ENCODE data around the gene ZAP70.
"Not testable (repeated sequence)": the region's sequence is repeated elsewhere in the genome, so short reads cannot be mapped to it uniquely, and the experiment has no call there.

Gene ZAP70

DNA sequence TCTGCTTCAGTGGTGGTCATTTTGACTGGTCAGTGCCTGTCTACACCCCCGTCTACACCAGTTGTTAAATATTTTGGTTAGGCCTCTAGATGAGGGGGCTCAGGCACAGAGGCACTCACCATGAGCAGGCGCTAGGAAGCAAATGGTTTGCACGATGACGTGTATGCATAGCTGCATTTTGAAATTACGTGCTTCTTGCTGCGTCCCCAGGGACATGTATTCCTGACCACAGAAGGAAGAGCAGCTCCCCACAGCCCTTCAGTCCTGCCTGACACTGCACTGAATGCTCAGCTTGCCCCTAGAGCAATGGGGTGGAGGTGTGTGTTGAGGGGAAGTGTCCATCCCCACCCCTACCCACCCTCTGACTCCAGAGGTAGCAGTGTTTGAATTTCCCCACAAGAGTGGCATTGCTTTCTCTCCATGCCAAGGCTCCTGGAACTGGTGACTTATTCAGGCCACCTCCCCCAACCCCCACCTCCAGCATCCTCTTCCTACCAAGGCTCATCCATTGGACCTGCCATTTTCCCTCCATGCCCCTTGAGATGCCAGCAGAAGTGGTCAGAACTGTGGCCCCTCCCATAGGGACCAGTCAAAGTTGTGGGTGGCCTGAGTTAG lies 11.4 kb upstream of the ZAP70 start:
- no peaks in the 10 kb centered on the region for H3K27me3 ChIP-seq (ENCODE audit: control insufficient read depth, insufficient read depth, low read length)
- no peaks in the 10 kb centered on the region for H3K4me1 ChIP-seq (ENCODE audit: control insufficient read depth, insufficient read depth, low read length)
- H3K9me3 ChIP-seq (ENCODE audit: control insufficient read depth, low read length): no peaks in the 10 kb centered on the region
- no peak overlapping the region for H3K9ac ChIP-seq (ENCODE audit: low read length)
- no peaks in the 10 kb centered on the region for H3K36me3 ChIP-seq (ENCODE audit: control insufficient read depth, insufficient read depth, low read length)
- H3K4me3 ChIP-seq (ENCODE audit: low read length): no peak overlapping the region

DNA sequence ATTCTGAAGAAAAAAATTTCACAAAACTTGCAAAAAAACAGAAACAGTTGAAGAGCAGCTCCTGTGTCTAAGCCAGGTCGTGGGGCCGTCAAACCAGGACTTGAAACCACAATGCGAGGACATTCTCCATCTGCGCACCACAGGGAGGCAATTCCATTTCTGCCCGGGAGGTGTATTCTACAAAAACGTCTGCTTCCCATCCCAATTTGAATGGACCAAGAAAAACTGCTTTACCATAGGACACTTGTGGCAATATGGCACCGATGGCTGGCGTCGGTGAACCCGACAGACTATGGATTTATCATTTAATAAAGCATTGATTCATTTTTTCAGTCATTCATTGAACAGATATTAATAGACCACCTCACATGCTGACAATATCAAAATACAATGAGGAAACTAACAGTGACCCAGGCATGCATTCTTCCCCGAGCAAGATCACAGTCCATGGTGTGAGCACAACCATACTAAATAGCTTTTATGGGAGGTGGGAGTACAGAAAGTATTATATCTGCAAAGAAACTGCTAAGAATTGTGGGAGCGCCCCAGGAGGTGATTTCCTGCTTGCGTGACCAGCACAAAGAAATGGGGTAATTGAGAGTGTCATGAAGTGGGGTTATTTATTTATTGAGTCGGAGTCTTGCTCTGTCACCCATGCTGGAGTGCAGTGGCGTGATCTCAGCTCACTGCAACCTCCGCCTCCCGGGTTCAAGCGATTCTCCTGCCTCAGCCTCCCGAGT lies 10.5 kb upstream of the ZAP70 start:
- Histone ChIP-seq H3K36me3 (ENCODE audit: control insufficient read depth, insufficient read depth, low read length) (no peaks in the 10 kb centered on the region), H3K4me3 (ENCODE audit: low read length) (no peak overlapping the region), H3K9me3 (ENCODE audit: control insufficient read depth, low read length) (no peaks in the 10 kb centered on the region), H3K27me3 (ENCODE audit: control insufficient read depth, insufficient read depth, low read length) (no peaks in the 10 kb centered on the region), H3K4me1 (ENCODE audit: control insufficient read depth, insufficient read depth, low read length) (peaks cover 9% of the 10 kb centered on the region), H3K9ac (ENCODE audit: low read length) (no peak overlapping the region)

DNA sequence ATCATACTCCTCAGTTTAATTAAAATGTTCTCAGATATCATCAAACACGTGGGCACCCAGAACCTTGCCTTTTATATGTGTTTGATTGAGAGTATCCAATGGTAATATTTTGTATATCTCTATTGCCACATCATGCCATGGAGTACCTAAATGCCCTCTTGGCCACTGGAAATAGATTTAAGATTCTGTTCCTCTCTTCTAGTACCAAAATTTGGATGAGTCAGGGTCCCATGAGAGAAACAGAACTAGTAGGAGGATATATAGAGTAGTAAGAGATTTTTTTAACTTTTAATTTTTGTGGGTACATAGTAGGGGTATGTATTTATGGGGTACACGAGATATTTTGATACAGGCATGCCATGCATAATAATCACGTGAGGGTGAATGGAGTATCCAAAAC lies 9.6 kb upstream of the ZAP70 start:
- peaks cover 10% of the 10 kb centered on the region for H3K4me1 ChIP-seq (ENCODE audit: control insufficient read depth, insufficient read depth, low read length)
- H3K36me3 ChIP-seq (ENCODE audit: control insufficient read depth, insufficient read depth, low read length): no peaks in the 10 kb centered on the region
- no peak overlapping the region for H3K9ac ChIP-seq (ENCODE audit: low read length)
- H3K9me3 ChIP-seq (ENCODE audit: control insufficient read depth, low read length): no peaks in the 10 kb centered on the region
- H3K27me3 ChIP-seq (ENCODE audit: control insufficient read depth, insufficient read depth, low read length): no peaks in the 10 kb centered on the region
- no peak overlapping the region for H3K4me3 ChIP-seq (ENCODE audit: low read length)

DNA sequence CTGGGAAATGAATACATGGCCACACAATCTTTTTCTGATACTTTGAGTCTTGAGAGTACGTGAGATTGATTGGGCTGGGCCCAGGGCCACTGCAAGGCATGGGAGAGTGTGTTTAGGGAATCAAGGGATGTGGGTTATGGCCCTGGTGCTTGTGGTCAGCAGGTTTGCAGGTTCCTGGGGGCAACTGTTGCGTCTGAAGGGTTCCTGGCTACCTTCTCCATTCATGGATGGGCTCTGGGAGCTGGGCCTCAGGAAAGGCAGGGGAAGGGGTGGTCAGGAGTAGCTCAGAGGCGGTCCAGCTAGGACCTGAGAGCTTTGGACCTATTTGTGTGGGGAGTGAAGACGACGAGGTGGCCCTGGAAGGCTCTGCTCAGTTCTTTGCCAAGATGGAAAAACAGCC lies 8.4 kb upstream of the ZAP70 start:
- H3K4me1 ChIP-seq (ENCODE audit: control insufficient read depth, insufficient read depth, low read length): peaks cover 10% of the 10 kb centered on the region
- H3K36me3 ChIP-seq (ENCODE audit: control insufficient read depth, insufficient read depth, low read length): no peaks in the 10 kb centered on the region
- H3K9me3 ChIP-seq (ENCODE audit: control insufficient read depth, low read length): no peaks in the 10 kb centered on the region
- no peaks in the 10 kb centered on the region for H3K27me3 ChIP-seq (ENCODE audit: control insufficient read depth, insufficient read depth, low read length)
- H3K9ac ChIP-seq (ENCODE audit: low read length): no peak overlapping the region
- no peak overlapping the region for H3K4me3 ChIP-seq (ENCODE audit: low read length)

DNA sequence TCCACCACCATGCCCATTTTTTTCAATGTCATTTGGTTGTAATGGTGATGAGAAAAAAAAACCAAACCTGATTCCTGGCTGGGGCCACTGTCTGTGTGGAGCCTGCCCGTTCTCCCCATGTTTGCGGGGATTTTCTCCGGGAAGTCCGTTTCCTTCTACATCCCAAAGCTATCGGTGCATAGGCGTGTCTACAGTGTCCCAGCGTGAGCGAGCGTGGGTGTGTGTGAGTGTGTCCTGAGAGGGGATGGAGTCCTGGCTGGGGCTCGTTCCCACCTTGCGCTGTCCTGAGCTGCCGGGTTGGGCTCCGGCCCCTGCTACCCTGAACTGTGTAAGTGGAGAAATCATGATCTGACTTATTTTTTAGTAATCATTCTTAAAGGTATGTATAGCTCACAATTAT lies 7.3 kb upstream of the ZAP70 start:
- Histone ChIP-seq H3K27me3 (ENCODE audit: control insufficient read depth, insufficient read depth, low read length) (peaks cover 4% of the 10 kb centered on the region), H3K9me3 (ENCODE audit: control insufficient read depth, low read length) (no peaks in the 10 kb centered on the region), H3K36me3 (ENCODE audit: control insufficient read depth, insufficient read depth, low read length) (no peaks in the 10 kb centered on the region), H3K4me3 (ENCODE audit: low read length) (no peak overlapping the region), H3K9ac (ENCODE audit: low read length) (no peak overlapping the region), H3K4me1 (ENCODE audit: control insufficient read depth, insufficient read depth, low read length) (peaks cover 10% of the 10 kb centered on the region)

DNA sequence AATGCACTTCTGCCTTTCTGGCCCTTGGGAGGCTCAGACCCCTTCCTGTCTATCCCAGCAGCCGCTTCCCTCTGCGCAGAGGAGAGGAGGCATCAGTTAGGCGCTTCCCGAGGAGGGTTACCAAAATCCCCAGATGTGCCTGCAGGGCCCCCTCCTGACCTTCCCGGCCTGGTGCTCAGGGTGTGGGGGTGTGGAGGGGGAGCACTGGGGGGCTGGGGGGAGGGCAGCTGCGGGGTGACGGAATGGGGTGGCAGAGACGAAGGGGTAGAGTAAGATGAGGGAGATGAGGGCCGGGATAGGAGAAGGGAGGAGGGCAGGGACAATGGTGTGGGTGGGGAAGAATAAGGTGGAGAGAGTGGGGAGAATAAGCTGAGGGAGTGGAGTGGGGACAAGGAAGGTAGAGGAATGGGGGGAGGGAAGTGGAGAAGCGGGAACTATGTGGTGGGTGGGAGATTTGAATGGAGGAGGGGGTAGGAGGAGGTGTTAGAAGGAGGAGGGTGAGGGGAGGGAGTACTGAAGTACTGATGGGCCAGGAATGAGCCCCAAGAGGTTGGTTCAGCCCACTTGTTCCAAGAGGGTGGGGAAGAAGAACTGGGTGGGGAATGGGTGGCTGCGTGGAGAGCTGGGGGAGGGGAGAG lies 6.5 kb upstream of the ZAP70 start:
- H3K4me3 ChIP-seq (ENCODE audit: low read length): no peak overlapping the region
- no peaks in the 10 kb centered on the region for H3K9me3 ChIP-seq (ENCODE audit: control insufficient read depth, low read length)

DNA sequence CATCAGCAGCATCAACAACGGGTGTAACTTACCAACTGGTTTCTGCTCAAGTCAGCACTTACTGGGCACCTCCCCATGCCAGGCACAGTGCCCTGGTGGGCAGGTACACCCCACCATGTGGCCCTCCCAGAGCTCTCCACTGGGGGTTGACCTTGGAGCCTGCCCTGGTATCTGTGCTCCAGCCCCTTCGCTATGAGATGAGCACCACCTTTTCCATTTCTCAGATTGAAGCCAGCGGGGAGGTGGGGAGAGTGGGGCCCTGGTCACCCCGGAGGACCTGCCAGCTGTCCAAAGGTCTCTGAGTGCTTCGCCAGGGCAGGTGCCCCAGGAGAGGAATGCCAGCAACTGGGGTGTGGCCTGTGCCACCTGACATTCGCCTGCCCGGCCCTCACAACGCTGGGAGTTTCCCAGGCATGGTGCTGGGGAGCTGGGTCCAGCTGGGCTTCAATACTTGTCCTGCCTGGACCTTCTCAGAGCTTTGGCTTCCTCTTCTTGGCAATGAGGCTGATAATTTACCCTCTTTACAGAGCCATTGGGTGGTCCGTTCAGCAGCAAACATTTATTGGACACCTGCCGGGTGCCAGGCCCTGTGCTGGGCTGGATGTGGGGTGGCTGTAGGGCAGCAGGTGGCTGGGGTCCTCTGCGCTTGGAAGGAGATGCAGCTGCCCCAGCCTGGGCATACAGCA lies 5.9 kb upstream of the ZAP70 start:
- H3K27me3 ChIP-seq (ENCODE audit: control insufficient read depth, insufficient read depth, low read length): peaks cover 4% of the 10 kb centered on the region
- no peak overlapping the region for H3K9ac ChIP-seq (ENCODE audit: low read length)
- no peak overlapping the region for H3K4me3 ChIP-seq (ENCODE audit: low read length)
- H3K4me1 ChIP-seq (ENCODE audit: control insufficient read depth, insufficient read depth, low read length): peaks cover 10% of the 10 kb centered on the region
- no peaks in the 10 kb centered on the region for H3K9me3 ChIP-seq (ENCODE audit: control insufficient read depth, low read length)
- no peaks in the 10 kb centered on the region for H3K36me3 ChIP-seq (ENCODE audit: control insufficient read depth, insufficient read depth, low read length)

More for the DNA sequence above, 6.5 kb upstream of the ZAP70 start:
- Histone ChIP-seq H3K36me3 (ENCODE audit: control insufficient read depth, insufficient read depth, low read length) (no peaks in the 10 kb centered on the region), H3K9ac (ENCODE audit: low read length) (no peak overlapping the region), H3K4me1 (ENCODE audit: control insufficient read depth, insufficient read depth, low read length) (peaks cover 10% of the 10 kb centered on the region), H3K27me3 (ENCODE audit: control insufficient read depth, insufficient read depth, low read length) (peaks cover 4% of the 10 kb centered on the region)

DNA sequence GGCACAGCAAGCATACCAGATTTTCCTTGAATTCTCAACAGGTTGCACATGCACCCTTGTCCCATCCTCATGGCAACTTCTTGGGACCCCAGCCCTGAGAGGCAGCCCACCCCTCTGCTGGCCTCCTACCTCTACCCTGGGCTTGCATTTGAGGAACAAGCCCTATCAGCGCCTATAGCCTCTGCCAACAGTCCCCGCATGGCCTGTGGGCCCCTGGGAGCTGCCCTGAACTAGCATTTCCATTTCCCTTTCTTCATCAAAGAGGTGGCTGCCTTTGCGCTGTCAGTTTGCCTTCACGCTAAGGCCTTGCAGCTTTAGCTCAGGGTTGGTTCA lies 5.4 kb upstream of the ZAP70 start:
- H3K4me1 ChIP-seq (ENCODE audit: control insufficient read depth, insufficient read depth, low read length): peaks cover 10% of the 10 kb centered on the region
- H3K9me3 ChIP-seq (ENCODE audit: control insufficient read depth, low read length): no peaks in the 10 kb centered on the region
- no peak overlapping the region for H3K9ac ChIP-seq (ENCODE audit: low read length)
- no peak overlapping the region for H3K4me3 ChIP-seq (ENCODE audit: low read length)
- no peaks in the 10 kb centered on the region for H3K36me3 ChIP-seq (ENCODE audit: control insufficient read depth, insufficient read depth, low read length)
- peaks cover 4% of the 10 kb centered on the region for H3K27me3 ChIP-seq (ENCODE audit: control insufficient read depth, insufficient read depth, low read length)

DNA sequence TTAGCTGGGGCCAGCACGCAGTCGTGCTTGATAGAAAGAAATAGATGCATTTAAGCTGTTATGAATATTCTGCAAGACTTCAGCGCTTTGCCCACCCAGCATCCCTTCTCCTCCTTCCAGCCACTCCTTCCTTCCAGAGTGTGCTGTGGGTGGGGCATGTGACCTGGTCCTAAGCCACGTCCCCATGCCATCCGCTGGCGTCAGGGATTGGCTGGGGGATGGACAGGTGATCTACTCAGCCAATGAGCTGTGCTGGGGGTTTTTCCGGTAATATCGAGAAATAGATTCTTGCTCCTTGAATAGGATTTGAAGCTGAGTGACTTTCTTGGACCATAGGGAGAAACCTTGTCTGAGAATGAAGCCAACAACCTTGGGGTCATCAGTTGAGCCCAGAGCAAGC lies 4.8 kb upstream of the ZAP70 start:
- Histone ChIP-seq H3K4me1 (ENCODE audit: control insufficient read depth, insufficient read depth, low read length) (peaks cover 10% of the 10 kb centered on the region), H3K4me3 (ENCODE audit: low read length) (no peak overlapping the region), H3K27me3 (ENCODE audit: control insufficient read depth, insufficient read depth, low read length) (peaks cover 4% of the 10 kb centered on the region), H3K9ac (ENCODE audit: low read length) (no peak overlapping the region), H3K36me3 (ENCODE audit: control insufficient read depth, insufficient read depth, low read length) (no peaks in the 10 kb centered on the region), H3K9me3 (ENCODE audit: control insufficient read depth, low read length) (no peaks in the 10 kb centered on the region)

DNA sequence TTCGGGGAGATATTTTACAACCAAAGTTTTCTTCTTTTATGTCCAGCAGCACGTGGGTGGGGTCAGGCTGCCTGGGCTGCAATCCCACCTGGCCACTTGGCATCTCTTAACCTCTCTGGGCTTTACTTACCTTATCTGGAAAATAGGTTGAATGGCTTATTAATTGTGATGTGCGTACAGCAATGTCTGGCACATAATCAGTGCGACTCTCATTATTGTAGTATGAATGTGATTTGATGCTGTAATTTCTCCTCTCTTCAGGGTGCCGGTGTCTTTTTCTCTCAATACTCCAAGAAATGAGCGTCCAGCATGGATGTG lies 2.0 kb upstream of the ZAP70 start:
- H3K27me3 ChIP-seq (ENCODE audit: control insufficient read depth, insufficient read depth, low read length): peaks cover 4% of the 10 kb centered on the region
- no peak overlapping the region for H3K9ac ChIP-seq (ENCODE audit: low read length)
- peaks cover 10% of the 10 kb centered on the region for H3K4me1 ChIP-seq (ENCODE audit: control insufficient read depth, insufficient read depth, low read length)
- H3K4me3 ChIP-seq (ENCODE audit: low read length): no peak overlapping the region
- H3K9me3 ChIP-seq (ENCODE audit: control insufficient read depth, low read length): no peaks in the 10 kb centered on the region
- no peaks in the 10 kb centered on the region for H3K36me3 ChIP-seq (ENCODE audit: control insufficient read depth, insufficient read depth, low read length)

DNA sequence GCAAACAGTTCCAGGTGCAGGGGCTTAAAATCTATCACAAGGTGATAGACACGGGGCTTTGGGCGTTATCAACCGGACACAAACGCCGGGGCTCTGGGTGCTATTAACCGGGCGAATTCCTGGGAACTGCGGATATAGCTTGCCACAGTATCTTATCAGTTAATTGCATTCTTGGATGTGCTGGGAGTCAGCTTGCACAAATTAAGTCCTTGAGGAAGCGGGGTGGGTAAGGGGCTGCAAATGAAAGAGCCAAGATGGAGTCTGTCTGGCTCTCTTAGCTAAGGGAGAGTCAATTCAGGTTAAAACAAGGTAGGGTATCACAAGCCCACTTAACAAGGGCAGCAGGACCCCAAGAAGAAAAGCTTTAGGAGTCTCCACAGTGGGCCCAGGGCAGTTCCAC lies 1.2 kb upstream of the ZAP70 start:
- H3K9me3 ChIP-seq (ENCODE audit: control insufficient read depth, low read length); H3K4me1 ChIP-seq (ENCODE audit: control insufficient read depth, insufficient read depth, low read length); H3K27me3 ChIP-seq (ENCODE audit: control insufficient read depth, insufficient read depth, low read length); H3K9ac ChIP-seq (ENCODE audit: low read length); H3K36me3 ChIP-seq (ENCODE audit: control insufficient read depth, insufficient read depth, low read length); H3K4me3 ChIP-seq (ENCODE audit: low read length): not testable (repeated sequence)

DNA sequence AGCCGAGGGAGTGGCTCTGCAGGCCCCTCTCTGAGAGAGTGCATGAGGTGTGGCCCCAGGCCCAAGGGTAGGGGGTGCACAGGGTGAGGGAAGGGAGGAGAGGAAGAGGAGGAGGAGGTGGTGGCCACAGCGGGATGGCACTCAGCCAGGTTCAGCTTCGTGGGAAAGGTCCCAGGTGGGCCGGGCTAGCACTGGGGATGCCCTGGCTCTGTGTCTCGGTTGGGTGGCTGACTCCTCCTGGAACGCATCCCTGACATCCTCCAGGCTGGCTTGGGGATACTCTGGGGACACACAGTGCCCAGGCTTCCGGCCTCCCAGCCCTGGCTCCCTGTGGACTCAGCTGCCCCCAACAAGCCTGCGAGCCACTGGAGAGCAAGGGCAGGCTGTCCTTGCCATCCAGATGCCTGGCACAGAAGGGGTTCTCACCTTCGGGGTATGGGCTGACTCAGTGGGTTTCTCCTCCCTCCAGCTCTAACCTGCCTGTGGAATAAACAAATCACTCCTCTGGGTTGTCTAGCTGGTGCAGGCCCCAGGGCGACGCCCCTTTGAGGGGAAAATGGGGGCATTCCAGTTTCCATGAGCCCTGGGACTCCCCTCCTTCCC lies 582 bp upstream of the ZAP70 start:
- Histone ChIP-seq H3K9me3 (ENCODE audit: control insufficient read depth, low read length) (no peaks in the 10 kb centered on the region), H3K27me3 (ENCODE audit: control insufficient read depth, insufficient read depth, low read length) (peaks cover 4% of the 10 kb centered on the region), H3K4me3 (ENCODE audit: low read length) (no peak overlapping the region), H3K9ac (ENCODE audit: low read length) (no peak overlapping the region), H3K36me3 (ENCODE audit: control insufficient read depth, insufficient read depth, low read length) (no peaks in the 10 kb centered on the region), H3K4me1 (ENCODE audit: control insufficient read depth, insufficient read depth, low read length) (peaks cover 3% of the 10 kb centered on the region)

Data from mucosa of stomach (tissue), 1 donor.